ENCODE results near the gene CBARP.

Gene CBARP

DNA sequence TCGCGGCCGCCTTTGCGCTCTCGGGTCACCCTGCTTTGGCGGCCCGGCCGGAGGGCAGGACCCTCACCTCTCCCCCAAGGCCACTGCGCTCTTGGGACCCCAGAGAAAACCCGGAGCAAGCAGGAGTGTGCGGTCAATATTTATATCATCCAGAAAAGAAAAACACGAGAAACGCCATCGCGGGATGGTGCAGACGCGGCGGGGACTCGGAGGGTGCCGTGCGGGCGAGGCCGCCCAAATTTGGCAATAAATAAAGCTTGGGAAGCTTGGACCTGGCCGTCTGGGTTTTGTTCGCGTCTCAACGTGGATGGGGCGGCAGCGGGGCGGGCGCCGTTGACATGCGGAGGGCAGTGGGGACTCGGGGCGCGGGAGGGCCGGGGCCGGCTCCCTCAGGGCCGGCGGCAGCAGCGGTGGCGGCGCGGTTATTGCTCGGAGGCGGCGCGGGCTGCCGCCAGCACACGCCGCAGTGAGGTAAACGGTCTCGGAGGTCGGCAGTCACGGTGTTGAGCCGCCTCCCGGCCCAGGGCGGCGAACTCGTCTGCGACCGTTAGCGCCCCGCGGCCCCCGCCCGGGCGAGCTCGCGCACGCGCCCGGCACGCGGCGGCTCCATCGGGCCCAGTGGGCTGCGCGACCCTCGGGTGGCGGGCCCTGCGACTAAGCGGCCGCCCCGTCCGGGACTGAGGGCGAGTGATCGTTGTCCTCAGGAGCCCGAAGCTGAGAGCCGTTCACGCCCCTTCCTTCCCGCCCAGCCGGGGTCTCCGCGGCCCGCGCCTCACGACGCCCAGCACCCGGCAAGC is 9.4 kb downstream of the CBARP start:
- DNase-seq (ENCODE audit: low read depth in 2 of 2, low spot score in 1 of 2): no peak

DNA sequence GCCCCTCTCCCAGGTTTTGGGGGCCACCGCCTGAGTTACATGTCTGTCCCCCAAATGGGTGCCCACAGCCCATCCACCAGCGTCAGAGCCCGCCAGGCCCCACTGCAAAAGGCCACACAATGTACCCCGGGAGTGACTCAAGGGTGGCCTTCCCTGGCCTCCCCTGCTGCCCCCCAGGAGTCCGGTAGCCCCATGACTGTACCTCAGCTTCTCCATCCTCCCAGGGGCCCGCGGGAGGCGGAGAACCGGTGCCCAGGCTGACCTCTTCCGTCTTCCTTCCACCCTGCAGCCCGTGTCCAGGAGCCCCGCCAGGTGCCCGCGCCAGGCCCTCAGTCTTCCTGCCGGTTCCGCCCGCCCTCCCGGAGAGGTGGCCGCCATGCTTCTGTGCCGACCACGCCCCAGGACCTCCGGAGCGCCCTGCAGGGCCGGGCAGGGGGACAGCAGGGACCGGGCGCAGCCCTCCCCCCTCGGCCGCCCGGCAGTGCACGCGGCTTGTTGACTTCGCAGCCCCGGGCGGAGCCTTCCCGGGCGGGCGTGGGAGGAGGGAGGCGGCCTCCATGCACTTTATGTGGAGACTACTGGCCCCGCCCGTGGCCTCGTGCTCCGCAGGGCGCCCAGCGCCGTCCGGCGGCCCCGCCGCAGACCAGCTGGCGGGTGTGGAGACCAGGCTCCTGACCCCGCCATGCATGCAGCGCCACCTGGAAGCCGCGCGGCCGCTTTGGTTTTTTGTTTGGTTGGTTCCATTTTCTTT is 10.3 kb downstream of the CBARP start:
- no peak for DNase-seq (ENCODE audit: low read depth in 2 of 2, low spot score in 1 of 2)

DNA sequence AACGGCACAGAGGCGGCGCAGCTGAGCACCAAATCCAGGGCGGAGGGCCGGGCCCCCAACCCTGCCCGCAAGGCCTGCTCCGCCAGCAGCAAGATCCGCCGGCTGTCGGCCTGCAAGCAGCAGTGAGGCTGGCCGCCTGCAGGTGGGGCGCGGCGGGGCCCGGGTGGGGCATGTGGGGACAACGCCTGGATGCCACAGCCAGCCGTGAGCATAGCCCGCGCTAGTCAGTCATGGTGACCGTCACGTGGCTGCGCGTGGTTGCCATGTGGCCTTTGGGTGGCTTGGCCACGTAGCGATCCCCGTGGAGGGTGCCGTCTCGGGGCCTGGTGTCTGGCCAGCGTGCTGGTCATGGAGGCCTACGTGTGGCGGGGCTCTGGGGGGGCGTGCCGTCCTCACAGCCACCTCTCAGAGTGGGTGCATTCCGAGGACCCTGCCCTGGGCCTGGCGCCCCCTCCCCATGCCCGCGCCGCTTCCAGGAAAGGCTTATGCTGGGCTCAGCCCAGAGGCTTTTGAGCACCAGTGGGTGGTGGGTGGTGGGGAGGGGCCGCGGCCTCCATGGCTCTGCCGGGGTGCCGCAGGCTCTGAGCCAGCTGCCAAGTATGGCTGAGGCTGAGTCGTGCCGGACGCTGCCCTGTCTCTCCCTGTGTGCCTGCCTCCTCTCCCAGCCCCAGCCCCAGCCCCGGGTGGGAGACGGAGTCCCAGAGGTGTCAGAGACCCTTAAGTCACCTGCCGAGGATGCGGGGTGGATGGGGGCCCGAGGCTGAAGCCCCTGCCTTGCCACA is 11.1 kb downstream of the CBARP start:
- DNase-seq (ENCODE audit: low read depth in 2 of 2, low spot score in 1 of 2): no peak

DNA sequence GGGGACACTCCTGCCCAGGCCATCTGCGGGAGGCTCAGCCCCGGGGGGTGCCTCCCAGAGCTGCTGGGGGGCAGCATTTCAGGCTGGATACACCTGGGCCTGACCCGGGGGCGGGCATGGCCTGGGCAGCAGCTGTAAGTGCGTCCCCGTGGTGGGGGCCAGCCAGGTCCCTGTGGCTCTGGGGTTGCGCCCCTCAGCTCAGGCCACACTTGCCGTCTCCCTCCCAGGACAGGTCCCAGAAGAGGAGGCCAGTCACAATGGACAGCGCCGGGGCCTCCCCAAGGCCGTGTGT is 11.6 kb downstream of the CBARP start:
- no peak for DNase-seq (ENCODE audit: low read depth in 2 of 2, low spot score in 1 of 2)

DNA sequence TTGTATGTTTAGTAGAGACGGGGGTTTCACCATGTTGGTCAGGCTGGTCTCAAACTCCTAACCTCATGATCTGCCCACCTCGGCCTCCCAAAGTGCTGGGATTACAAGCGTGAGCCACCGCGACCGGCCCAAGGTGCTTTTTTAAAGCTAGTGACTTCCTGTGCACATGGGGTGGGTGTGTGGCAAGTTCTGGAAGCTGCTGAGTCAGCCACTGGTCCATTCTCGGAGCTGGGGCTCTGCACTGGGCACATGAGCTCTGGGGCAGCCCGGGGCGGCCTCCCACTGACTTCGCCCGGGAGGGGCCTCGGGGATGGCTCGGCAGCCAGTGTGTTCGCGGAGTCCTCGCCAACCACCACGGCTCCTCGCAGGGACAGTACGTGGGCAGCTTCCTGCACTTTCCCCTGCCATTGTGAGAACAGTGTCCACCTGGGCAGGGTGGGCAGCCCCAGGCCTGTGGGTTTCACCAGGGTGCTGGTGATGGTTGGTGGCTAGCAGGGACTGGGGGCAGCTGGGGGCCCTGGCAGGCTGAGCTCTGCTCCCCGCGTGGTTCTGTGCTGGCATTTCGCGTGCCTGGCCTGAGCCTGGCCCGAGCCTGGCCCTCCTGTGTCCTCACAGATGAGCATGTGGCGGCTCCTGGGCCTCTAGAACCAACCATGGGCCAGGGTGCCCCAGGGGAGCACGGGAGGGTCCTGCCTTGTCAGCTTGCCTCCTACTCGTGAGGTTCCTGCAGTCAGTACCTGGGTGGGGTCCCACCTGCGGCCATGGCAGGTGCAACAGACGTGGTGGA is 12.2 kb downstream of the CBARP start:
- DNase-seq (ENCODE audit: low read depth in 2 of 2, low spot score in 1 of 2): no peak

DNA sequence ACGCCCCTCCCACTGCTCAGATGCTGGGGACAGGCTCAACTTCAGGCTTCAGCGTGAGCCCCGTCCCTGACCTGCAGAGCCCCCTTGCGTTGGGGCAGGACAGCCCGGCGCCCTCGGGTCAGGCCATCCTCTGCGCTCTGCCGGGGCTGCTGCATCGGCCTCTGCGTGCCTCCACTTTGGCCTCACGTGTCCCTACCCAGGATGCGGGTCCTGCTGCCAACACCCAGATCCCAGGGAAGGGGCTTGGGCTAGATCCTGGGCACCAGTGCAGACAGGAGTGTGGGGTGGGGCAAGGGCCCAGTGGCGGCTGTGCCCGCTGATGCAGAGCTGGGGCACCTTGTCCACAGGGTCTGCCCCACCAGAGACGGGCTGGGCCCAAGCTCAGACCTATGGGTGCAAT is 13.0 kb downstream of the CBARP start:
- DNase-seq (ENCODE audit: low read depth in 2 of 2, low spot score in 1 of 2): no peak

DNA sequence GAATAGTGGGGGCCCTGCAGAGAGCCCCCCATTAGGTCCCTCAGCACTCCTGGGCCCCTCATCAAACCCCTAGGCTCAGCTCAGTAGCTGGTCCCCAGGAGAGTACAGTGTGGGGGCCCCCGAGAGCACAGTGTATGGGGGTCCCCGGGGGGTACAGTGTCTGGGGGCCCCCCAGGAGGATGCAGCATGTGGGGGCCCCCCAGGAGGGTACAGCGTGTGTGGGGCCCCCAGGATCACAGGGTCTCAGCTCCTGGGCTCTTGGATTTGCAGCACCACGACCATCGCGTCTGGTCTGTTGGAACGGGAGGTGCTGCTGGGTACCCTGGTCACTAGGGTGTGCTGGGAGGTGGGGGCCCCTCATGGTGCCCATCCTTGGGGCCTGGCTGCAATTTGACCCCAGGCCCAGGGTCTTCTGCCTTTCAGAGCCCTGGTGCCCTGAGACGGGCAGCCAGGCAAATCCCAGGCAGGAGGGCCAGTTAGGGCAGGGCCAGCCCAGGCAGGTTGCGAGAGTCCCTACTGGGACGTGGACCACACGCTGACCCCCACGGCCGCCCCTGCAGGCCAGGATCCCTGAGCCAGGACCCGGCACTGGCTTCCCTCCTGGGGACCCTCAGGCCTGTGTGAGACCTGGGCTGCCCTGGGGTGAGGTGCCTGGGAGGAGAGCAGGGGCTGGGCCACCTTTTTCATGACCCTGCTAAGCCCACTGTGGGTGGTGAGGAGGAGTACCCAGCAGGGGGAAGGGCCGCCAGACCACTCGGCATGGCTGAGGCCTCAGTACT is 13.6 kb downstream of the CBARP start:
- no peak for DNase-seq (ENCODE audit: low read depth in 2 of 2, low spot score in 1 of 2)

DNA sequence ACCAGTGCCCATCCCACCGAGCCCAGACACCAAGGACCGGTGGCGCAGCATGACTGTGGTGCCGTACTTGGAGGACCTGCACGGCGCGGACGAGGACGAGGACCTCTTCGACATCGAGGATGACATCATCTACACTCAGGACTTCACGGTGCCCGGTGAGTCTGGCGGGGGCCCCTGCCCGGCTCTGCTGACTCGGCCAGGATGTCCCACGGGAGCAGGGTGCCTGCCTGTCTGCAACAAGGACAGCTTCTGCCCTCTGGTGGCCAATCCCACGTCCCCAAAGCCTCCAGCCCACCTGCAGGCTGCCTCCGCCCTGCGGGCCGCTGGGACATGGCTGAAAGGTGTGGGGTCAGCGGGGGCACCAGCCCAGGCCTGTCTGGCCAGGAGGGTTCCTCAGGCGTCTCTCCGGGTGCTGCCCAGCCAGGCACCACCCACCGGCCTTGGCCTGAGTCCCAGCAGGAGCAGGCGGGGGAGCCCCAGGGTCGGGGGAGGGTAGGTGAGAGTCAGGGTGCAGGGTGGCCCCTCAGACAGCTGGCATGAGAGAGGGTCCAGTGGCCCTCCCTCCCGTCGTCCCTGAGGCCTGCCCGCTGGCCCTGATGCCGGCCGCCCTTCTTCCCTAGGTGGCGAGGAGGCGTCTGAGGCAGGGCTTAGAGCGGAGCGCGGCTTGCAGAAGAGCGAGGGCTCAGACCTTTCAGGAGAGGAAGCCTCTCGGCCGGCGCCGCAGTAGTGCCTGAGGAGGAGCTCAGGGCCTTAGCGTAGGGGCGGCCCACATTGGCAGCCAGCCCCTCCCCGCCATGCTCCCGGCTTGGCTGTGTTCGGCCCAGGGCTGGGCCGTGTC is 14.6 kb downstream of the CBARP start:
- no peak for DNase-seq (ENCODE audit: low read depth in 2 of 2, low spot score in 1 of 2)

DNA sequence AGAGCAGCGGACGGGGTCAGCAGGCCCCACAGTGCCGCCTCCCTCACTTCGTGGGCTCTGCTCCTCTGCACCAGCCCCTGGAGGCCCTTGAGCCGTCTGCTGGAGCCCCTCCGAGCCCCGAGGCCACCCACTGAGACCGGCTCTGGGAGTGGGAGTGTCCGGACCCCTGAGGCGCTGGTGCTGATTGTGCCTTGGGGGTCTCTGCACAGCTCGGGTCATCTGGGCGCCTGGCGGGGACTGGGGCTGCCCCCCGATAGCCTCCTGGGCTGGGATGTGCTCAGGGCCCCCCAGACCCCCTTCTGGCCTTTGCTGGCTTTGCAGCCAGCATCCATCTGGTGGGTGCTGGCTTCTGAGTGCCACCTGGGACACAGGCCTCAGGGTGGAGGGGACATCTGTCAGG is 15.4 kb downstream of the CBARP start:
- DNase-seq (ENCODE audit: low read depth in 2 of 2, low spot score in 1 of 2): no peak

DNA sequence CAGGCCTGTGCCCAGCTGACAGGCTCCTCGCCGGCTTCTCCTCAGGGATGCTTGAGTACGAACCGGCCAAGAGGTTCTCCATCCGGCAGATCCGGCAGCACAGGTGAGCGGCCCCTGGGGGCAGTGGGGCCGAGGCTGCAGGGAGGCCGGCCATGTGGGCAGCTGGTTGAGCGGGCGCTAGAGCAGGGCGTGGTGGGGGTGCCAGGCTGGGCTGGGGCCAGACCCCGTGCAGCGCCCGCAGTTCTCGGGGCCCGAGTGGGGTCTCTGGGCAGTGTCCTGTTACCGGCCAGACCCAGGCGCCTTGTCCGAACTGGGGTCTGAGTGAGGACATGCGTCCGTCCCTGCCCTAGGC is 15.9 kb downstream of the CBARP start:
- DNase-seq (ENCODE audit: low read depth in 2 of 2, low spot score in 1 of 2): no peak

DNA sequence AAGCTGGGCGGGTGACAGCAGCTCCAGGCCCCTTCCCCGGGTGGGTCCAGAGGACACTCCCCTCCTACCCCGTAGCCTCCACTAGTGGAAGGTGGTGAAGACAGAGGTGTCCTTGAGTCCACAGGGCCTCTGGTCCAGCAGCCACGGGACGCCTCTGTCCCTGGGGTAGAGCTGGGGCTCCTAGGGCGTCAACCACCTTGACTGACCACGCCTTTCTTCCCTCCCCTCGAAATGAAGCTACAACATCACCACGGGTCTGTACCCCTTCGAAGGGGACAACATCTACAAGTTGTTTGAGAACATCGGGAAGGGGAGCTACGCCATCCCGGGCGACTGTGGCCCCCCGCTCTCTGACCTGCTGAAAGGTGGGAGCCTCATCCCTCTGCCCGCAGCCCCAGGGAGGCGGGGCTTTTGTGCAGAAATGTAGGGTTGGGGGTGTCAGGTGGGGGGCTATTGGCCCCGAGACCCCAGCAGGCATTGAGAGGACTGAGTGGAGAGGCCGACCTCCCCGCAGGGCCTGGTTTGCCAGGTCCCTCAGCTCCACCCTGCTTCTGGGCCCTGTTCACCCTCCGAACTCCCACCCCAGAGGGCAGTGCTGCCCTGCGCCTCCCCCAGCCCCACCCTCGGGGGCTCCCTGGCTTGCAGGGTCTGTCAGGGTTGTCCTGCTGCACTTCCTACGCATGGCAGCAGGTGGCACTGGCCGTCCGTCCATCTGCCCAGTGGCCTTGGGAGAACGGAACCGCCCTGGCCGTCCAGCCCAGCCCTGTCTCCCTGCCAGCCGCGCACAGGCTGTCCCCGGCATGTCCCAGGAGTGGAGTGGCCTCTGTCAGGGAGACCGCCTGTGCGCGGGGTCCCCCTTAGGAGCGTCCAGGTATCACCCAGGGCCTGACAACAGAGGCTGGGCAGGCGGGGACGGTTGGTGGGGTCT is 16.6 kb downstream of the CBARP start:
- no peak for DNase-seq (ENCODE audit: low read depth in 2 of 2, low spot score in 1 of 2)

DNA sequence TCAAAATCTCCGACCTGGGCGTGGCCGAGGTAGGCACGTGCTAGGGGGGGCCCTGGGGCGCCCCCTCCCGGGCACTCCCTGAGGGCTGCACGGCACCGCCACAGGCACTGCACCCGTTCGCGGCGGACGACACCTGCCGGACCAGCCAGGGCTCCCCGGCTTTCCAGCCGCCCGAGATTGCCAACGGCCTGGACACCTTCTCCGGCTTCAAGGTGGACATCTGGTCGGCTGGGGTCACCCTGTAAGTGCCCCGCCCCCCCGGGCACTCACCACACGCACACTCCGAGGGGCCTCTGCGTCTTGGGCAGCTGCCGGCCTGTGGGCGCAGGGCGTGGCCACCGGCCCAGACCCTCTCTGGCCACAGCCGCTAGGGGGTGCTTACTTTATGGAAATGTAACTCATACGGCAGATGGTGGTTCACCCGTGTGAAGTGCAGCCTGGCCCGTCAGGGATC is 17.3 kb downstream of the CBARP start:
- DNase-seq (ENCODE audit: low read depth in 2 of 2, low spot score in 1 of 2): no peak

DNA sequence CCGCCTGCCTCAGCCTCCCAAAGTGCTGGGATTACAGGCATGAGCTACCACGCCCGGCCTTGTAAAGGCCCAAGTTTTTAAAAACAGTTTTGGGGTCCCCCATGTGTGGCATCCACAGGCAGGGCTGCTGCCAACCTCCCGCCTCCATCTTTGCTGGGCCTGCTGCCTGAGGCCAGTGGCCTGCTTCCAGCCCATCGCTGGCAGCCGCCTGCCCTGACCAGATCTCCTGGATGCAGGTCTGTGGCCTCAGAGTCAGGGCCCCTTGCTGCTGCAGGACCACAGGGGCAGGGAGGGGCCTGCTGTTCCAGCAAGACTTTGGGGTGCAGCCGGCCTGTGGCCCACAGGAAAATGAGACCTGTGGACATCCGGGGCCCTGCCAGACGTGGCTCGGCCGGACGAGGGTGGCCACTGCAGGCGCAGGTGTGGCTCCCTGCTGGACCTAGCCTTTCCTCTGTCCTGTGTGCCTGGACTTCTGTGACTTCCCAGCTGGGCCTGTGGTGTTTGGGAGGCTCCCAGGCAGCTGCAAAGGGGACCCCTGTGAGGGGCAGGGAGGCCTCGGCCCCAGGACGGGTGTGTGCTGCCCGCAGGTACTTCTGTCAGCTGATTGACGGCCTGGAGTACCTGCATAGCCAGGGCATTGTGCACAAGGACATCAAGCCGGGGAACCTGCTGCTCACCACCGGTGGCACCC is 17.9 kb downstream of the CBARP start:
- DNase-seq (ENCODE audit: low read depth in 2 of 2, low spot score in 1 of 2): no peak

DNA sequence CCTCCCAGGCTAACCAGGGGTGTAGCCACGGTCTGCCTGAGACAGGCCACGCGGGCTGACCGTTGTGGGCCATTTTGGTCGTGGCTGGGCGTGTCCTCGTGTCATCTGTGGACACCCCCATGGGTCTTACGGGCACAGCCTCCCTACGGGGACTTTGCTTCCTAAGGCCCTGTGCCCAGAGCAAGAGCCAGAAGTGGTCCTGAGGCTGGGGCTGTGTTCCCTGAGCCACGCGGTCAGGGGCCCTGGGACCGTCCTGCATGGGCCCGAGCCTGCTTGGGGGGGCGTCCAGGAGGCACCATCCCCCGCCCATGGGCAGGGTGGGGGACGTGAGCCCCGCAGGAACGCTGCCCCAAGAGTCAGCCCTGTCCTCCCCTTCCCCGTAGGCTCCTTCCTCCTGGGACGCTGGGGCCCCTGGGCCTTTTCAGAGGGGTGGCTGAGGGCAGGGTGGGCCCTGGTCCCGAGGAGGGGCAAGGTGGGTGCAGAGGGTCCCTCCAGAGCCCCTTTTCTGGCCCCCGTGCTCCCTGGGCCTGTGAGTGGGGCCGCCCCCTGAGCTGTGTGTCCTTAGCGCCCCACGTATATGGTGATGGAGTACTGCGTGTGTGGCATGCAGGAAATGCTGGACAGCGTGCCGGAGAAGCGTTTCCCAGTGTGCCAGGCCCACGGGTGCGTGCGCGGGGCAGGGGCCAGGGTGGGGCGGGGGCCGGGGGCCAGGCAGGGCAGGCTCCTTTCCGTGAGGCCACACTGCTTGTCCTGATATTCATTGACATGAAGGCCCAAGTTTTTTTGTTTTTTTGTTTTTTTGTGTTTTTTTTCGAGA is 18.8 kb downstream of the CBARP start:
- no peak for DNase-seq (ENCODE audit: low read depth in 2 of 2, low spot score in 1 of 2)

DNA sequence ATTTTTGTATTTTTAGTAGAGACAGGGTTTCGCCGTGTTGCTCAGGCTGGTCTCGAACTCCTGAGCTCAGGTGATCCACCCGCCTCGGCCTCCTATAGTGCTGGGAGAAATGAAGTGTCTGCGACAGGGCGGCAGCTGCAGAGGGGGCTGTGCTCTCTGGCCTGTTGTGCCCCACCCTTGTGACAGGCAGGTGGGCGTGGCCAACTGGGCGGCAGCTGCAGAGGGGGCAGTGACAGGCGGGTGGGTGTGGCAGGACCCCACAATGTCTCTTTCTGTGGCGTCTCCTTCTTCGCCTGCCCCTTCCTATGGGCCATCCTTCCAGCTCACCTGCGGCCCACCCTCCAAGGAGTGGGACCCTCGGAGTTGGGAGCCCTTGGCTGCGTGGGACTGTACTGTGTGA is 20.4 kb downstream of the CBARP start:
- no peak for DNase-seq (ENCODE audit: low read depth in 2 of 2, low spot score in 1 of 2)

DNA sequence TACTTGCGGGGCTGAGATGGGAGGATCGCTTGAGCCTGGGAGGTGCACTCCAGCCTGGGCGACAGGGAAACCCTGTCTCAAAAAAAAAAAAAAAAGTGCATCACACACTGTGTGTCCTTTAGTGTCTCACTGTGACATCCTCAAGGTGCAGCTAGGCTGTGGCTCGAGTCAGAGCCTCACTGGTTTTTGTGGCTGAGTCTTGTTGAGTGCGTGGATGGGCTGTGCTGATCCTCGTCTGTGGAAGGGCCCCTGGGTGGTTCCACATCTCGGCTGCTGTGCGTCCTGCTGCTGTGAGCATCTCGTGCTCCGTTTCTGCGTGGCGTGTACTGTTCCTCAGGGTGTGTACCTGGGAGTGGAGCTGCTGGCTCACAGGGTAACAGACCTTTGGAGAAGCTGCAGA is 21.0 kb downstream of the CBARP start:
- DNase-seq (ENCODE audit: low read depth in 2 of 2, low spot score in 1 of 2): no peak
